Osteocyte (in vitro differentiated cells): ENCODE measurements around the gene NRXN2. TPM values are rescaled to one million over a fixed set of nuclear protein-coding genes. Genes with fewer than 3 reads are reported as not detected.

Source experiments
- DNase-seq: peaks from one replicate; pipeline ENCODE4 v3.0.0; 2021; ENCODE audit warnings: mixed read lengths; ENCODE audit not compliant: unreplicated experiment; ENCODE audit errors: extremely low spot score
- H3K27ac Mint-ChIP-seq: one replicate; pipeline ENCODE4 v1.8.0; 2021; ENCODE audit warnings: mild to moderate bottlenecking, mixed read lengths; ENCODE audit not compliant: unreplicated experiment
- H3K27me3 Mint-ChIP-seq: one replicate; pipeline ENCODE4 v1.8.0; 2021; ENCODE audit warnings: mixed read lengths; ENCODE audit not compliant: unreplicated experiment
- H3K36me3 Mint-ChIP-seq: one replicate; pipeline ENCODE4 v1.8.0; 2021; ENCODE audit warnings: mixed read lengths; ENCODE audit not compliant: unreplicated experiment
- H3K4me1 Mint-ChIP-seq: one replicate; pipeline ENCODE4 v1.8.0; 2021; ENCODE audit warnings: mixed read lengths; ENCODE audit not compliant: unreplicated experiment
- H3K4me3 Mint-ChIP-seq: one replicate; pipeline ENCODE4 v1.8.0; 2021; ENCODE audit warnings: mild to moderate bottlenecking, moderate library complexity, mixed read lengths; ENCODE audit not compliant: unreplicated experiment
- H3K9me3 Mint-ChIP-seq: one replicate; pipeline ENCODE4 v1.8.0; 2021; ENCODE audit warnings: mixed read lengths; ENCODE audit not compliant: unreplicated experiment
- total RNA-seq: library from RNA; stranded (reverse); gene quantifications from 2 replicates; pipeline ENCODE4 v1.2.1, GENCODE V29; 2021
- TF ChIP-seq, protein P1 (sequence below): fragments of 200-600 bp; sonication (generic); IDR thresholded peaks from 2 replicates; pipeline ENCODE4 v1.5.0; 2021; ENCODE audit warnings: antibody characterized with exemption, mild to moderate bottlenecking, moderate library complexity

The NRXN2 gene
- total RNA-seq, 1 donor from 2014 or later = 2.6 TPM

DNA sequence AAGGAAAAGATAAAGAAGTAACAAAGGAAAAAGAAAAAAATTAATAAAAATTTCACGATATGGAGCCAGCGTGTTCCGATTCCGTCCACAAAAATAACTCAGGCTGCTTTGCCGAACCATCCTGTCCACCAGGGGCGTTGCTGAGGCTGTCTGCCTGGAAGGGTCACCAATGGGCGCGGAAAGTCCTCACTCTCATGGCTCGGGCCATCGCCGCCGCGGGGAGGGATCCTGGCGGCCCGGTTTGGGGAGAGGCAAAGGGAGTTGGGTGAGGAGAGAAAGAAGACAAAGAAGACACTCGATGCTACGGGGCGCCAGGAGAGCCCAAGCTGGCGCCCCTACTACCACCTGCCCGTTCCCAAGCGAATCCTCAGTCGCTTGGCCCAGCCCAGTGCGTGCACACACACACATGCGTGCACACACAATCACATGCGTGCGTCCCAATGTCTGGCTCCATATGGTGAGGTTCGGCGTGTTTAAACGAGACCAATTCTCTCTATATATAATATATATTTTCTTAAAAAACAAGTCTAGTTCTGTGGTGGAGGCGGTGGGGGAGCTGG lies 42.4 kb upstream of the NRXN2 start:
- peaks cover 40% of the 10 kb centered on the region for H3K4me1 Mint-ChIP-seq
- DNase-seq = no peak
- H3K36me3 Mint-ChIP-seq = peaks cover 57% of the 10 kb centered on the region
- no peaks in the 10 kb centered on the region for H3K27me3 Mint-ChIP-seq
- H3K27ac Mint-ChIP-seq = no peak overlapping the region
- TF ChIP-seq, protein P1, sequence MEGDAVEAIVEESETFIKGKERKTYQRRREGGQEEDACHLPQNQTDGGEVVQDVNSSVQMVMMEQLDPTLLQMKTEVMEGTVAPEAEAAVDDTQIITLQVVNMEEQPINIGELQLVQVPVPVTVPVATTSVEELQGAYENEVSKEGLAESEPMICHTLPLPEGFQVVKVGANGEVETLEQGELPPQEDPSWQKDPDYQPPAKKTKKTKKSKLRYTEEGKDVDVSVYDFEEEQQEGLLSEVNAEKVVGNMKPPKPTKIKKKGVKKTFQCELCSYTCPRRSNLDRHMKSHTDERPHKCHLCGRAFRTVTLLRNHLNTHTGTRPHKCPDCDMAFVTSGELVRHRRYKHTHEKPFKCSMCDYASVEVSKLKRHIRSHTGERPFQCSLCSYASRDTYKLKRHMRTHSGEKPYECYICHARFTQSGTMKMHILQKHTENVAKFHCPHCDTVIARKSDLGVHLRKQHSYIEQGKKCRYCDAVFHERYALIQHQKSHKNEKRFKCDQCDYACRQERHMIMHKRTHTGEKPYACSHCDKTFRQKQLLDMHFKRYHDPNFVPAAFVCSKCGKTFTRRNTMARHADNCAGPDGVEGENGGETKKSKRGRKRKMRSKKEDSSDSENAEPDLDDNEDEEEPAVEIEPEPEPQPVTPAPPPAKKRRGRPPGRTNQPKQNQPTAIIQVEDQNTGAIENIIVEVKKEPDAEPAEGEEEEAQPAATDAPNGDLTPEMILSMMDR = peak; percentile 29
- no peak overlapping the region for H3K4me3 Mint-ChIP-seq
- no peaks in the 10 kb centered on the region for H3K9me3 Mint-ChIP-seq

GRCh38 chr11:64764753-64765152 lies 41.8 kb upstream of the NRXN2 start:
- Mint-ChIP-seq H3K27ac (peak overlapping the region; percentile 63), H3K9me3 (no peaks in the 10 kb centered on the region), H3K4me1 (peaks cover 46% of the 10 kb centered on the region), H3K27me3 (no peaks in the 10 kb centered on the region), H3K36me3 (peaks cover 56% of the 10 kb centered on the region), H3K4me3 (no peak overlapping the region)
- TF ChIP-seq, protein P1 = no peak
- DNase-seq = no peak

DNA sequence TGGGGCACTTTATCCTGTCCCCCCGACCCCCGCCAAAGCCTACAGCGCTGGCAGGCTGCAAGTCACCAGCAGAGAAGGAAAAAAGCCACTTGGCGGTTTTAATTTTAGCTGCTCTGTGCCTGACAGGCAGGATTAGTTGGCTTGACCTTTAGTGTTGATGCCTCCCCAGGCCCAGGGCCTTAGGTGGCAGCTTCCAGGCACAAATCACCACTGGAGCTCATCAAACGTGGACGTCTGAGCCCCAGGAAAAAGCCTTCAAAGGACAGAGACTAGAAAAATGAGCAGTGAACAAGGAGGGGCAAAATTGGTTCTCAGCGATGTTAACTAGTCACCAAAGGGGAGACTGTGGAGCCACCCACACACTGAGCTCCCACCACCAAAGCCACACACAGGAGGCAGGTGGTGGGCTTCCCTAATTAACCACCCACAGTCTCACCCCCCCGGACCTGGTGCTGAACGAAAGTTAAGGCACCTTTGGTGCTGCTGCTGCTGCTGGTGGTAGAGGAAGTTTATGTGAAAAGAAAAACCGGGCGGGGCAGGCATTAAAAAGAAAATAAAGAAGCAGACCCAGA lies 41.1 kb upstream of the NRXN2 start:
- H3K36me3 Mint-ChIP-seq = peaks cover 50% of the 10 kb centered on the region
- no peaks in the 10 kb centered on the region for H3K27me3 Mint-ChIP-seq
- H3K27ac Mint-ChIP-seq = peak overlapping the region; percentile 63
- no peaks in the 10 kb centered on the region for H3K9me3 Mint-ChIP-seq
- TF ChIP-seq, protein P1 = no peak
- no peak for DNase-seq
- no peak overlapping the region for H3K4me3 Mint-ChIP-seq
- H3K4me1 Mint-ChIP-seq = peaks cover 52% of the 10 kb centered on the region

DNA sequence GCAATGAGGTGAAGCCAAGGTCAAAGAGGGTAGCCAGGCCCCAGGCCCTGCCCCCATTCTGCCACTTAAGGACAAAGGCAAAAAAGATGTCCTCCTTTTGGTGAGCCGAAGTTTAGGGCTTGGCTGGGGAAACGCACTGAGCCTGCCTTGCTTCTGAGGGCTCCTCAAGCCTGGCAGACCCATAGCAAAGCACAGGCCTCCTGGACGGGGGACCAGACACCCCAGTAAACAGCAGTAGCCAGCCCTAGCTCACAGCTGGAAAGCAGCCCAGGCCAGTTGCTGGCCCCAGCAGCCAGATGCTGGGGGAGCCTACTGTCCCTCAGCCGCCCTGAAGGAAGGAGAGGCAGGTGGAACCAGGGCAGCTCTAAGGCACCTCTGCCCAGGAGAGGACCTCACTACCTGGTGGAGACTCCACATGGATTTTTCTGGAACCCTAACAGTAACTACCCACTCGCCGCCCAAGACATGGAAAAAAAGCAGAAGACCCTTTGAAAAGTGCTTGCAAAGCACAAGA lies 40.6 kb upstream of the NRXN2 start:
- H3K27ac Mint-ChIP-seq = peak overlapping the region; percentile 60

More for the DNA sequence above, 40.6 kb upstream of the NRXN2 start:
- TF ChIP-seq, protein P1 = no peak
- Mint-ChIP-seq H3K27me3 (no peaks in the 10 kb centered on the region), H3K9me3 (no peaks in the 10 kb centered on the region), H3K4me1 (peaks cover 53% of the 10 kb centered on the region), H3K4me3 (no peak overlapping the region), H3K36me3 (peaks cover 44% of the 10 kb centered on the region)
- DNase-seq = no peak
